OCI-M2 (cell line): ENCODE results near the gene RERE.

ENCODE experiments used
- DNase-seq: peaks from one replicate; lab custom pipeline; 2025; ENCODE audit not compliant: unreplicated experiment; lab: John Stamatoyannopoulos, UW

Gene RERE

GRCh38 chr1:8434101-8434500 is 383.3 kb downstream of the RERE start:
- no peak for DNase-seq

DNA sequence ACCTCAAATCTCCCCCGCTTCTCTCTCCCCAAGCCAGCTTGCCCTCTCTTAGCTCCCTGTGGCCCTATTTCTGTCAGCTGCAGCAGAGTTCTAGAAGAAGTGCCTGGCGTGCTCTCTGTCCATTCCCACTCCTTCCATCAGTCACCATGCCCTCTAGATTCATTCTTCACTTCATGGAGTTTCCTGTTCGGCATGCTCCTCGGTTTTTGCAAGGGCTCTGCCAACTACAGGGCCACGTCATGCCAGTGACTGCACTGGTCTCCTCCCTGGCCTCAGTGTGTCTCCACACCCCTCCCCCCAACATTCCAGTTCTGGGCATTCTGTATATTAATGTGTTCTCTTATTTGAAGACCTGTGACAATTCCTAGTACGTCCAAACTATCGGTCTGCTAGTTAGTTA is 385.7 kb downstream of the RERE start:
- DNase-seq: no peak

- no peak for DNase-seq
Measured at GRCh38 chr1:8431019-8431418, 386.4 kb downstream of the RERE start.

DNA sequence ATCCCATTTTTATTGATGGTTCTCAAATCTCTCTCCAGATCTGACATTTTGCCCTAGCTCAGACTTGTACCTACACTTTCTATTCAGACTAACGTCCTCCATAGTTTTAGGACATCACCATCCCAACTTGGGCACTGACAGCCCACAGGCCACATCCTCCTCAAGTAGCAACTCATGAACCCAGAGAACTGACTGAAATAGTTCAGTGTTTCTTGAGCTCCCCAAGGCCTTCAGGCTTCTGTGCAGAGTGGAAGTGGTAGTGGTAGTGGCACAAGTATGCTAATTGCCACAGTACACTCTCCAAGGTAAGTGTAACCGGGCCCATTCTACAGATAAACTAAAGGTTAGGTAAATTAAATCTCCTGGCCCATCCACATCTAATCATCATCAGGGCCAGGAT is 387.0 kb downstream of the RERE start:
- DNase-seq: no peak

DNA sequence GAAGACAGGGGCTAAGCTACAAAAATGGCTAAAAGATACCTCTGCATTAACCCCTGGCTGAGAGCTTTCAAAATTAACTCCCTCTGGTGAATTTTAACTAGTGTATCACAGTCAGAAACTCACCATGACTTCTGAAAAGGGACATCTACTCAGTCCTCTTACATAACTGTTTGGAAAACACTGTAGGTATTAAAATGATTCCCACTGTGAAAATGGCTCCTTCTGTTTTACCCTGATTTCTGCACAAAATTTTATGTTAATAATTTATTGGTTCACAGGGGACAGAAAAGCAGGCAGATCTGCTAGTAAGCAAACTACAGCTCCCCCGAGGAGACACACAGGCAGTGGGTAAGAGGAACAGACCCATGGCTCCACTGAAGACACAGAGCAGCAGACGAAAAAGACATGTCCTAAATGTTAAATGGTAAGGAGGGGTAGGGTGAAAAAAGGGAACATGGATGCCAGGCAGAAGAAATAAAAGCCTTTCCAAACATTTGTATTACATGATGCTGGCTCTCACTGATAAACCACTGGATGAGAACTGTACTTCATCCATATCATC is 387.8 kb downstream of the RERE start:
- DNase-seq: no peak

DNA sequence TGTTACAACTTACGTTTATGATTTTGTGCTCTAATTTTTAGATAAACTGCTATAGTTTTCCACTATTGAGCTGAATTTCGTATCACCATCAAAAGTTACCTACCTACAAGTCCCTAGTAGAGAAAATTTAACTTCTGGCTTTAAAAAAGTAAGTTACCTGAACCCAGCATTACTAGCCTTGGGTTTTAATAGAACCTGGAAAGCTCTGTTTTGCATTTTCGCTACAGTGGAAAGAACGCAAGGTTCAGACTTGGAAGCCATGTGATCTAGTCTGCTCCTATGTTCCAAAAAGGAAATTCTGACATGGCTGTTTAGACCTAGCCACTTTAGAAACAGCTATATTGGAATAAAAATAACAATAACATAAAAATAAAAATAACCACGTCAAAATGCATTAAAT is 389.0 kb downstream of the RERE start:
- DNase-seq: no peak

DNA sequence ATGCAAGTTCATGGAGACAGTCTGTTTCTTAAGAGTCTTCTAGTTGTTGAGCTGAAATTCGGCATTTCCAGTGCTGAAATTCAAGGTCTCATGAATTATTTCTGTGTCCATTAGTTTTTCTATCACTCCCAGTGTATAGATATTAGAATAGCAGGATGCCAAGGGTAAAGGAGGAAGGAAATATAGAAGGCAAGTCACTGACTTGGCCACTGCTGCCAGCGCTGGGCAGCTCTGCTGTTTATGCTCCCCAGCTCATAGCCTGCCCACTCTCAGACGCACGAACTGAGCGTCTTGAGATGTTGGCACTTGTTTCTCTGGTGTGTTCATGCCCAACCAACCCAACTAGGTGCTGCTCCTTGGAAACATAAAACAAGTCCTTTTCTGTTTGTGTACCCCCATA is 389.5 kb downstream of the RERE start:
- DNase-seq: no peak

- no peak for DNase-seq
Measured at GRCh38 chr1:8427493-8427892, 389.9 kb downstream of the RERE start.

- DNase-seq: no peak
Measured at GRCh38 chr1:8426996-8427395, 390.4 kb downstream of the RERE start.

DNA sequence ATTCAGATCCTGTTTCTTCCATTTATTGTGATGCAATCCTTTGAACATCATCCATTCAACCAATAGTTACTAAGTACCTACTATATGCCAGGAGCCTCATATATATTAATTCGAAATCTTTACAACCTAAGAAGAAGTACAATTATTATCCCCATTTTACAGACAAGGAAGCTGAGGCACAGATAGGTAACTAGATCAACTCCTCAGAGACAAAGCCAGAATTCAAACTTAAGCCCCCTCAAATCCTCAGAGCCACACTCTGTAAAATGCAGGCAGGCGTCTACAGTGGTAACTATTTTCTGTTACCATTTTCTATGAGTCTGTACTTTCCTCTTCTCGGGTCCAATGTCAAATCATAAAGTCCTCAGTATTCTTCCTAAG is 391.7 kb downstream of the RERE start:
- DNase-seq: no peak

DNA sequence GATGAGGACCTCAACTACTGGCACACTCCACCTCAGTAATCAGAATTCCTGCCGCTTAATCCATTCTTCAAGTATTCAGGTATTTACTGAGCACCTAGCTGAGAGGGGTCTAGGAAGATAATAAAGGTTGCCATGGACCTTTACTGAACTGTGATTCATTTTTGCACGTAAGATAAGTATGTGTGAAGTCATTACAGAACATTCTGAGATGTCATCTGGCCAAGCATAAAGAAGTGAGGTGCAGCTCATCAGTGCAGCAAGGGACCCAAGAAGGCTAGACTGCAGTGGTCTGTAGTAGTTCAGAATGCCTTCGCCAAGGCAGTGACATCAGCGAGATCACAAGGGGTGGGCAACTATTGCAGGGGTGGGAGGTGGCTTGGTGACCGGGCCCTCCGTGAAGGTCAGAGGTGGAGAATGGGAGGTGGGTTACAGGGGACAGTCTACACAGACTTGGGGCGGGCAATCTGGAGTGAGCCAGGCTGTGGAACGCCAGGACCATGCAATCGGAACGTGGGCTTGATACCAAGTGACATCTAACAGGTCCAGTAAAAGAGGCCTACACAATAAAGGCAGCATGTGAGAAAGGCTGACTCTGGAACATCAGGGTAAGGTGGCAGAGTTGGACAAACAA is 392.2 kb downstream of the RERE start:
- no peak for DNase-seq

- DNase-seq: no peak
Measured at GRCh38 chr1:8424539-8425116, 392.8 kb downstream of the RERE start.

DNA sequence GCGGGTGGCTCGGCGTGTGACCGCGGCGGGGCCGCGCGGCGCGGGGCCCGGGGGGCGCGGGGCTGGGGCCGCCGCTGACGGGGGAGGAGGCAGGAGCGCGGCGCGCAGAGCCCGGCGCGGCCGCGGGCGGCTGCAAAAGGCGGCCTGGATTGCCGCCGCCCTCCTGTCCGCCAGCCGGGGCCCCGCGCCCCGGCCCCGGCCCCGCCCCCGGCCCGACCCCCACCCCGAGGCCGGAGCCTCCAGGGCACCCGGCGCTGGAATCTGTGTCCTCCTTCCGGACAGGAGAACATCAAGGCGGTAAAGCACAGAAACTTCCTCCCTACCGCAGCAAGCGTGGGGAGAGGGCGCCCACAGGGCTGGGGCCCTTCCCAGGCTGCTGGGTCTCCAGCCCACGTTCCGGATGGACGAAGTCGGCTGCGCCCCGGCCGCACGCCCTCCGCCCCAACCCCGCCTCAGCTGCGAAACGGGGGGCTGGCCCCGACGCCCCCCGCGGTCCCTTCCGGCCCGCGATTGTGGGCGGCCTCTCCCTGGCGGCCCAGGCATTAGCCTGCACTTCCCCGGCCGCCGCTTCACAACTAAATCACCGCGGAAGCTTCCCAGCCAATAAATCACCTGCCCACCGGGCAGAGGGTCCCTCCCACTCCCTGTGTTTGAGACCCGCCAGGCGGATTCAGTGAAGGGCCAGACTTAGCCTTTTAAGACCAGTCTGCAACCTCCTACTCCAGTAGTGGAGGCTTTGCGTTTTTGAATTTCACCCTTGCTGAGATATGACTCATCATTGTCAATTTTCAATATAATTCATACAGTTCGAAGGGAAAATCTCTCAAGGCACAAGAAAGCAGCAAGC is 393.5 kb downstream of the RERE start:
- DNase-seq: no peak

GRCh38 chr1:8423269-8423691 is 394.2 kb downstream of the RERE start:
- DNase-seq: no peak

GRCh38 chr1:8422510-8423268 is 394.8 kb downstream of the RERE start:
- DNase-seq: no peak

DNA sequence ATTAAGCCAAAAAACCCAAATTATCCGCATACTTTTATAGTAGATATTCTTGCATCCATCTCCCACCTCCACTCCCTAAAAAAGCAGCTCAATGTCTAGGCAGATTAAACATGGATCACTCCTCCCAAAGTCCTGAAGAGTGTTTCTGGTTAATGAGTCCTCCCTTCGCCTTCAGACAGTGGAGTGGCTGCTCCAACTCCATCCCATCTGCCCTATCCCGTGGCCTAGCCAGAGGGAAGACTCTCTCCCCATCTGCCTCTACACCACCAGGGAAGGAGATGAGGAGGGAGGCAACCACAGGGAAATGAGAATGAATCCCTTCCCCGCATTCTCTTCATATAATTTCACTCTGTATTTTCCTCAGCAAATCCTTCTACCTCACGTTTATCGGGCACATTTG is 395.7 kb downstream of the RERE start:
- DNase-seq: no peak

GRCh38 chr1:8420318-8420717 is 397.1 kb downstream of the RERE start:
- DNase-seq: no peak

- DNase-seq: no peak
Measured at GRCh38 chr1:8419861-8420260, 397.6 kb downstream of the RERE start.

DNA sequence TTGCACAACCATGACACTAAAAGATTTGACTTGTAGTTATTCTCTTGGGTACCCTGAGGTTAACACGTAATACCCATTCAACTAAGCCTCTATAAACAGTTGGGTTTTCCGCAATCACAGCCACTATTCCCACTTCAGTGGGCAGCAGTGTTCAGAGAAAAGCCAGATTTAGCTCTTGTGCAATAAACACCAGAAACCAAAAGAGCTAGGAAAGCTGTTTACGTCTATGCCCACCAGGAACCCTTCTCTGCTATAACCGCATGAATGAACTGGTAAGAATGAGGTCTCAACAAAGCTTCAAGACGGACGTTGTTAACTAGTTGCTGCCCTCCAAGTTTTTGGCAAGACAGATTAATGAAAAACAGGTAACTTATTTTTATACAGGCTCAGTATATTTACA is 398.3 kb downstream of the RERE start:
- no peak for DNase-seq

DNA sequence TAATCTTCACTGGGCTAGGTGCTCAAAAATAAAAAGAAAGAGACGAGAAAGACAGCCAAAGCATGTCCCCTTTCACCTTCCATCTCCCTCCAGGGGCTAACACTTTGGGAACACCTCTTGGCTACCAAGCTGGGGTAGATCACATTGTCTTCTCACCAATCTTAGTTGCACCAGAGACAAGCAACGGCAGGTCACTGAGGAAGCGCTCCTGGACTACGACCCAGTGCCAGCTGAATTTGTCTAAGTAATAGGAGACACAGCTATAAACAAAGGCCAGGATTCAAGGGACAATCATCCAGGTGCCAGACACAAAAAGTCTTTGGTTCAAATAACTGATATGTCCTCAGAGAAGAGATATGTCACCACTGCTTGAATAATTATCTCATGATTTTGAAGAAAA is 399.1 kb downstream of the RERE start:
- DNase-seq: no peak

- no peak for DNase-seq
Measured at GRCh38 chr1:8417625-8418024, 399.8 kb downstream of the RERE start.
